Uterus (tissue), 2 donors: ENCODE data around the gene FBXO31.

ENCODE experiments used
- POLR2A ChIP-seq, 2 donors: fragments of 450-650 bp; IDR thresholded peaks; one replicate each; pipeline ENCODE4 v1.6.1; 2016; ENCODE audit warnings: antibody characterized with exemption in 2 of 2, mild to moderate bottlenecking in 1 of 2, moderate library complexity in 1 of 2
- TF ChIP-seq, protein P1 (sequence below), 4 experiments: fragments of 200-600 bp in 2 of 4; fragments of 450-650 bp in 2 of 4; sonication (generic) in 2 of 4; IDR thresholded peaks; one replicate each; pipeline ENCODE4 v1.5.1; 2016 to 2019; ENCODE audit warnings: antibody characterized with exemption in 4 of 4, mild to moderate bottlenecking in 2 of 4, moderate library complexity in 1 of 4

- TF ChIP-seq, protein P1, sequence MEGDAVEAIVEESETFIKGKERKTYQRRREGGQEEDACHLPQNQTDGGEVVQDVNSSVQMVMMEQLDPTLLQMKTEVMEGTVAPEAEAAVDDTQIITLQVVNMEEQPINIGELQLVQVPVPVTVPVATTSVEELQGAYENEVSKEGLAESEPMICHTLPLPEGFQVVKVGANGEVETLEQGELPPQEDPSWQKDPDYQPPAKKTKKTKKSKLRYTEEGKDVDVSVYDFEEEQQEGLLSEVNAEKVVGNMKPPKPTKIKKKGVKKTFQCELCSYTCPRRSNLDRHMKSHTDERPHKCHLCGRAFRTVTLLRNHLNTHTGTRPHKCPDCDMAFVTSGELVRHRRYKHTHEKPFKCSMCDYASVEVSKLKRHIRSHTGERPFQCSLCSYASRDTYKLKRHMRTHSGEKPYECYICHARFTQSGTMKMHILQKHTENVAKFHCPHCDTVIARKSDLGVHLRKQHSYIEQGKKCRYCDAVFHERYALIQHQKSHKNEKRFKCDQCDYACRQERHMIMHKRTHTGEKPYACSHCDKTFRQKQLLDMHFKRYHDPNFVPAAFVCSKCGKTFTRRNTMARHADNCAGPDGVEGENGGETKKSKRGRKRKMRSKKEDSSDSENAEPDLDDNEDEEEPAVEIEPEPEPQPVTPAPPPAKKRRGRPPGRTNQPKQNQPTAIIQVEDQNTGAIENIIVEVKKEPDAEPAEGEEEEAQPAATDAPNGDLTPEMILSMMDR (IDR thresholded peaks at IDR 0.05), result no peak
- no peak for TF ChIP-seq POLR2A (IDR thresholded peaks at IDR 0.05)
Measured at GRCh38 chr16:87321336-87322107, 62.1 kb downstream of the FBXO31 start.
